ENCODE measurements around the gene KRIT1.
"Not testable (repeated sequence)": the region's sequence is repeated elsewhere in the genome, so short reads cannot be mapped to it uniquely, and the experiment has no call there.

Gene KRIT1

GRCh38 chr7:92246360-92247101 lies 817 bp upstream of the KRIT1 start:
- DNase-seq = peak; percentile 3 to 14

- no peak for DNase-seq
Measured at GRCh38 chr7:92244808-92245486, 767 bp downstream of the KRIT1 start.

DNA sequence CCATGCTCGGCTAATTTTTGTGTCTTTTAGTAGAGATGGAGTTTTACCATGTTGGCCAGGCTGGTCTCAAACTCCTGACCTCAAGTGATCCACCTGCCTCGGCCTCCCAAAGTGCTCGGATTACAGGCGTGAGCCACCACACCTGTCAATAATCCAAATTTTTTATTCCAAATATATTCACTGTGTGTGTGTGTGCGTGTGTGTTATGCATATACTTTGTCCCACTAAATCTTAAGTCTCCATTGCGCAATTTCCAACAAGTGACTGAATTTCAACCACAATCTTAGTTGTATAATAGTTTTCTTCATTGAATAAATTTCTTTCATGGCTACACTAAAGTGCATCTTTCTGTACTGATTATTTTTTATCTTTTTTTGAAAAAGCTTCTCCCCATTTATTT lies 2.7 kb downstream of the KRIT1 start:
- no peak for DNase-seq

- DNase-seq = no peak
Measured at GRCh38 chr7:92230547-92230946, 15.2 kb downstream of the KRIT1 start.

DNA sequence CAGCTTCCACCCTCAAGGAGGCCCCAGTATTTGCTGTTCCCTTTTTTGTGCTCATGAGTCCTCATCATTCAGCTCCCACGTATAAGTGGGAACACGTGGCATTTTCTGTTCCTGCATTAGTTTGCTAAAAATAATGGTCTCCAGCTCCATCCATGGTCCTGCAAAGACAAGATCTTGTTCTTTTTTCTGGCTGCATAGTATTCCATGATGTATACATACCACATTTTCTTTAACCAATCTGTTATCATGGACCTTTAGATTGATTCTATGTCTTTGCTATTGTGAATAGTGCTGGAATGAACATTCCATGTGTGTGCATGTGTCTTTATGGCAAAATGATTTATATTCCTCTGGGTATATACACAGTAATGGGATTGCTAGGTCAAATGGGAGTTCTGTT lies 17.0 kb downstream of the KRIT1 start:
- DNase-seq = no peak

DNA sequence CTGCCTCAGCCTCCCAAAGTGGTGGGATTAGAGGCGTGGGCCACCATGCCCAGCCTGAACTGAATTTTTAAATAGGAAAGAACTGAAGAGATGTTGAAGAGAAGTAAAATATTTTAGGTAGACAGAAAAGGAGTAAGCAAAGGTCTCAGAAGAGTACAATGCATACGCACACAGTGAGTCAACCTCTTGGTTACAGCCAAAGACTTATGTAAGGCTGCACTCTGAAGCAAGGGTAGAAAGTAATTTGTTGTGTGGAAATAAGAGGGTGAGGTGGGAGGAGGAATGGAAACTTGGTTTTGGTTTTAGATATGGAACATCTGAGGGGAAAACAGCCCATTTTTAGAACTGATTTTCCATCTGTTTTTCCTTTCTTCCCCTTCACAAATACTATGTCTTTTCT lies 17.6 kb downstream of the KRIT1 start:
- DNase-seq = no peak

DNA sequence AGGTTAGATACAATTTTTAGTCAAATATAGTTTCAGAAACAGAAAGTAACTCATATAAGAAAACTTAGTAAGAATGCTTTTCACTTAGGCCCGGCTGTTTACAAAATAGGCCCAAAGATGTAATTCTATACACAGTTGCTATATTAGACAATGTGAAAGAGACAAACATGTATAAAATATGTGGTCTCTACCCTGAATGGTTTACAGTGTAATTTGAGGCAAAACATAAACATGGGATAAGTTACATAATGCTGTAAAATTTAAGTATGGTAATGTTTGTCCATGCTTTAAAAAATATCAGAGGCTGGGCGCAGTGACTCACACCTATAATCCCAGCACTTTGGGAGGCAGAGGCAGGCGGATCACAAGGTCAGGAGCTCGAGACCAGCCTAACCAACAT lies 18.7 kb downstream of the KRIT1 start:
- DNase-seq = no peak

- no peak for DNase-seq
Measured at GRCh38 chr7:92221766-92222165, 23.9 kb downstream of the KRIT1 start.

GRCh38 chr7:92206672-92207071 lies 39.0 kb downstream of the KRIT1 start:
- DNase-seq = no peak

GRCh38 chr7:92205987-92206386 lies 39.7 kb downstream of the KRIT1 start:
- no peak for DNase-seq

GRCh38 chr7:92200791-92201190 lies 44.9 kb downstream of the KRIT1 start:
- DNase-seq = no peak

GRCh38 chr7:92192326-92192725 lies 53.4 kb downstream of the KRIT1 start:
- no peak for DNase-seq

DNA sequence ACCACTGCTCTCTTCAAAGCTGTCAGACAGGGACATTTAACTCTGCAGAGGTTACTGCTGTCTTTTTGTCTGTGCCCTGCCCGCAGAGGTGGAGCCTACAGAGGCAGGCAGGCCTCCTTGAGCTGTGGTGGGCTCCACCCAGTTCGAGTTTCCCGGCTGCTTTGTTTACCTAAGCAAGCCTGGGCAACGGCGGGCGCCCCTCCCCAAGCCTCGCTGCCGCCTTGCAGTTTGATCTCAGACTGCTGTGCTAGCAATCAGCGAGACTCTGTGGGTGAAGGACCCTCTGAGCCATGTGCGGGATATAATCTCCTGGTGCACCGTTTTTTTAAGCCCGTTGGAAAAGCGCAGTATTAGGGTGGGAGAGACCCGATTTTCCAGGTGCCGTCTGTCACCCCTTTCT lies 56.5 kb downstream of the KRIT1 start:
- not testable (repeated sequence) for DNase-seq

GRCh38 chr7:92184294-92184693 lies 61.4 kb downstream of the KRIT1 start:
- not testable (repeated sequence) for DNase-seq

GRCh38 chr7:92178928-92179924 lies 66.5 kb downstream of the KRIT1 start, which contains the start of gene LRRD1:
Gene LRRD1 (minus strand): TSS chr7:92179142. CDS start chr7:92165202, 13,940 bp downstream.
- peak; percentile 92 to 96 for DNase-seq

DNA sequence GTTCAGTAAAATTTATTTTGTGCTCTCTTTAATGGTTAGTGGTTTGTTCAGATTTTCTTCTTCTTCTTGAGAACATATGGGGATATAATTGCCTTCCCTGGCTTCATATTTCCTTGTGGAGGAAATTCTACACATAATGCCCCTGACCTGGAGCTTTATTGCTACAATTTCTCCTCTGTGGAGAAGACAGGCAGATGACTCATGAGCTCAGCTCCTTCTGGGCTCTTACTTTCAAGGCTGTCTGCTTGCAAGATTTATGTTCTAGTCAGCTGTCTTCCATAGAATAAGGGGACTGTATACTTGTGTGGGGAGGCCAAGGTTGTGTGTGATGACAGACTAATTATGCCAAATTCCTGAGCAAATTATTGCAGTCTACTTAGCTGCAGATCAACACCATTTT lies 68.4 kb downstream of the KRIT1 start:
- DNase-seq = no peak

GRCh38 chr7:92169529-92169928 lies 76.2 kb downstream of the KRIT1 start:
- DNase-seq = not testable (repeated sequence)

DNA sequence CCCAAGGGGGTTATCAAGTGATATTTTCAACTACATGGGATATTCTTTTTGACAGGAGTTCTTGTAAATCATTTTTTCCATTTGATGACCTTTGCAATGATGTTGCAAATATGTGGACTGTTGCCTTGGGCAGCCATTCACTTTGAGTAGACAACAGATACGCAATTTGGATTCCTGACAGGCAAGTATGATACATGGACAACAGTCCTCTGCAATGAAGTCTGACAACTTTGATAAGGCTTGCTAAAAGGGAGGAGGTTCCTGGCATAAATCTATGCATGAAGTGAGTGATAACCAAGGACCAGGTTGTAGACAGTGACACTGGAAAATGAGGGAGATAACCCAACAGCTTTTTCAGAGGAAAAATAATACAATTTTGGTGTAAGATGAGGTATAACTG lies 84.4 kb downstream of the KRIT1 start:
- DNase-seq = no peak

DNA sequence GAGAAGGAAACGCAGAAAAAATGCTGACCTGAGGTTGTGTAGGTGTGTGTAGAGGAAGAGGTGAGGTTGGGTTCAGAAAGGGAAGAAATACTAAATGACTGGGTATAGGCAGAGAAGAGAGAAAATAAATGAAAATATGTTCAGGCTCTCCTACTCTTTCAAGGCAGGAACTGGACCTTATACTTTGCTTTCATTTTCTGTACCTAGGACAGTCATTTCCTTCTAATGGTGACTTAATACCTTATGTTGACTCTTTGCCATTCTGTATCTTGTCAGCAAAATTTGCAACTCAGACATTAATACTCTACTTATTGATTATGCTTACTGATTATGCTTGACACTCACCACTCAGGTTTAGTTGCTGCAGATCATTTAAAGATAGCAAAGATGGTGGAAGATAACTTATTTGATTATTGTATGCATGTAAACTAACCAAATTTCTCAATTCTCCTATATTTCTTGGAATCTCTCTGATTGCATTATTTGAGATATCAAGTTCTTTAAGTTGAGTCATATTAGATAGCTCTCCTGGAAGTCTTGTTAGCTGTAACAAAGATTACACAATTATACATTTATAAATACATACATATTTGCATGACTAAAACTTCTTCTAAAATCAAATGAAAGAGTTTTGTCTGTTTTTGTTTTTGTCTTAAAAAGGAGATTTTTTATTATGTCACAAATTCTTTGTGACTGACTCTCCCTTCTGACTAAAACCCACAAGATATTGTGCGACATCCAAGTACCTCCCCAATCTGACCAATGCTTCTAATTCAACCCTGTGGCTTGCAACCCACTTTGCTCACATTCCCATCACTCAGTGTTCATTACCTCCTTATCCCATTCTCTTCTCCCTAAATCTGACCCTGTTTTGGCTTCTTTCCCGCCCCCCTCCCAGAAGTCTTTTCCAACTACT lies 86.8 kb downstream of the KRIT1 start:
- no peak for DNase-seq

GRCh38 chr7:92156990-92157389 lies 88.7 kb downstream of the KRIT1 start:
- DNase-seq = no peak

- no peak for DNase-seq
Measured at GRCh38 chr7:92155108-92155739, 90.5 kb downstream of the KRIT1 start.
